Naive thymus-derived CD4-positive, alpha-beta T cell (primary cell): ENCODE data around the gene PTK6. TPM values are rescaled to one million over a fixed set of nuclear protein-coding genes. Genes with fewer than 3 reads are reported as not detected.
"Not testable (repeated sequence)": the region's sequence is repeated elsewhere in the genome, so short reads cannot be mapped to it uniquely, and the experiment has no call there.

Experiments used
- ATAC-seq: fragments of 150-1000 bp; cut with Tn5 transposase; 2 replicates; pipeline ENCODE4 v1.10.0; 2021; ENCODE audit warnings: mild to moderate bottlenecking, moderate library complexity
- CTCF ChIA-PET: fragments of 350-600 bp; sonication (Branson Sonifier 250); formaldehyde crosslinking; loops from one replicate; lab custom pipeline; 2021; ENCODE audit warnings: antibody characterized with exemption; lab: Charles Lee
- POLR2A ChIA-PET: fragments of 350-600 bp; sonication (Branson Sonifier 250); formaldehyde crosslinking; loops from one replicate; lab custom pipeline; 2021; ENCODE audit warnings: antibody characterized with exemption, inconsistent platforms; lab: Charles Lee
- DNase-seq, 9 donors: peaks; one replicate each; pipeline versions ENCODE4 v3.0.0 to v3.0.0-alpha.2; 2020 to 2022; ENCODE audit warnings: mixed read lengths in 1 of 9
- H3K27ac ChIP-seq: one replicate; pipeline ENCODE4 v1.7.0; 2013; ENCODE audit warnings: mild to moderate bottlenecking, low read depth, low read length, moderate library complexity
- H3K27me3 ChIP-seq, 2 donors: one replicate each; pipeline ENCODE4 v1.7.0; 2013; ENCODE audit warnings: low read length in 2 of 2, mild to moderate bottlenecking in 2 of 2, moderate library complexity in 2 of 2; ENCODE audit not compliant: control insufficient read depth in 2 of 2, insufficient read depth in 2 of 2
- H3K36me3 ChIP-seq, 3 experiments: 1 replicate in 2 of 3; 2 replicates in 1 of 3; pipeline ENCODE4 v1.7.0; 2013; ENCODE audit warnings: low read length in 3 of 3, mild to moderate bottlenecking in 3 of 3, moderate library complexity in 1 of 3; ENCODE audit not compliant: insufficient read depth in 3 of 3, control insufficient read depth in 2 of 3
- H3K4me1 ChIP-seq, 2 donors: one replicate each; pipeline ENCODE4 v1.7.0; 2013; ENCODE audit warnings: low read length in 2 of 2, mild to moderate bottlenecking in 2 of 2, moderate library complexity in 1 of 2; ENCODE audit not compliant: control insufficient read depth in 2 of 2, insufficient read depth in 2 of 2
- H3K4me3 ChIP-seq: 2 replicates; pipeline ENCODE4 v1.7.0; 2013; ENCODE audit warnings: mild to moderate bottlenecking, low read length
- H3K9me3 ChIP-seq, 3 experiments: 1 replicate in 2 of 3; 2 replicates in 1 of 3; pipeline ENCODE4 v1.7.0; 2013; ENCODE audit warnings: low read length in 3 of 3; ENCODE audit not compliant: control insufficient read depth in 2 of 3
- H3K27ac Mint-ChIP-seq, 9 donors: one replicate each; pipeline ENCODE4 v1.8.0; 2020 to 2022; ENCODE audit warnings: mixed read lengths in 9 of 9, mild to moderate bottlenecking in 8 of 9, moderate library complexity in 5 of 9, inconsistent platforms in 2 of 9
- H3K27me3 Mint-ChIP-seq, 5 donors: one replicate each; pipeline ENCODE4 v1.8.0; 2021 to 2022; ENCODE audit warnings: mixed read lengths in 5 of 5, mild to moderate bottlenecking in 1 of 5
- H3K36me3 Mint-ChIP-seq, 5 donors: one replicate each; pipeline ENCODE4 v1.8.0; 2020 to 2022; ENCODE audit warnings: mixed read lengths in 5 of 5, mild to moderate bottlenecking in 3 of 5, inconsistent platforms in 1 of 5
- H3K4me1 Mint-ChIP-seq, 7 donors: one replicate each; pipeline ENCODE4 v1.8.0; 2020 to 2022; ENCODE audit warnings: mixed read lengths in 7 of 7, mild to moderate bottlenecking in 3 of 7, inconsistent platforms in 1 of 7
- H3K4me3 Mint-ChIP-seq, 10 donors: one replicate each; pipeline ENCODE4 v1.8.0; 2020 to 2022; ENCODE audit warnings: mild to moderate bottlenecking in 10 of 10, mixed read lengths in 10 of 10, moderate library complexity in 6 of 10, inconsistent platforms in 2 of 10
- H3K9me3 Mint-ChIP-seq, 11 donors: one replicate each; pipeline ENCODE4 v1.8.0; 2020 to 2022; ENCODE audit warnings: mixed read lengths in 11 of 11, mild to moderate bottlenecking in 4 of 11, inconsistent platforms in 1 of 11, moderate library complexity in 1 of 11
- intact Hi-C, 2 donors: fragments of 100-400 bp; cut with micrococcal nuclease; formaldehyde crosslinking; loops; one replicate each; pipeline ENCODE4 v1.15.1; 2023
- polyA plus RNA-seq, 2 donors: library from polyadenylated mRNA; unstranded; fragments of 300-500 nt; fragmentation: Illumina TruSeq; gene quantifications; one replicate each; pipeline ENCODE4 v1.2.3, GENCODE V29; 2021
- total RNA-seq, 6 experiments: library from RNA in 5 of 6; stranded (reverse) in 5 of 6; gene quantifications; 1 replicate in 5 of 6; 2 replicates in 1 of 6; pipeline ENCODE4 v1.2.3 and lab custom pipeline; 2021 to 2026

PTK6 gene
- total and polyA plus RNA-seq, 7 experiments from 2014 or later, result 0.07 to 0.96 (median 0.40) TPM; not detected in 1

- peaks cover 0 to 2% (median 0%) of the 10 kb centered on the region in 11 donors for H3K9me3 Mint-ChIP-seq
- intact Hi-C loops, result loop anchor here in 1 of 2 donors (1.0 kb wide), 1 partner anchor 53 kb away; the partner anchor contains the start of gene GMEB2
- peak within 1 kb of the TSS in 8 of 9 donors; percentile 14 to 92 (median 54) for H3K27ac Mint-ChIP-seq
- H3K4me1 Mint-ChIP-seq, result peaks cover 2 to 14% (median 5%) of the 10 kb centered on the region in 7 donors
- CTCF ChIA-PET, result interaction anchor here (0.5 kb wide), 1 partner anchor 327 kb away, joined by 5 read pairs; no protein-coding TSS in a partner anchor
- peaks cover 0 to 22% (median 0%) of the 10 kb centered on the region in 5 donors for H3K27me3 Mint-ChIP-seq
- DNase-seq (peak in 8 of 9 donors; percentile 32 to 58 (median 44)), ATAC-seq (peak; percentile 91)
- Histone ChIP-seq H3K36me3 (peaks cover 0 to 12% (median 0%) of the 10 kb centered on the region in 3 experiments), H3K27ac (peak within 1 kb of the TSS; percentile 58), H3K27me3 (no peaks in the 10 kb centered on the region), H3K9me3 (no peaks in the 10 kb centered on the region), H3K4me1 (peaks cover 12 to 14% of the 10 kb centered on the region in 2 donors), H3K4me3 (peak within 1 kb of the TSS; percentile 53)
- POLR2A ChIA-PET, result interaction anchor here (0.9 to 2.4 kb wide), 7 partner anchors 22 to 301 kb away, joined by 3 to 7 read pairs (median 4); partner anchors contain the start of gene RTEL1
- H3K4me3 Mint-ChIP-seq, result peak within 1 kb of the TSS; percentile 67 to 89 (median 82)
- H3K36me3 Mint-ChIP-seq, result no peaks in the 10 kb centered on the region
Observed at GRCh38 chr20:63574156-63574828, 37.1 kb upstream of the PTK6 start, which contains the start of gene HELZ2. Gene HELZ2, minus strand, starts transcription at chr20:63574239. Its CDS starts 1,854 bp downstream, at chr20:63572385.

- DNase-seq, result no peak
- ATAC-seq, result peak; percentile 34
- intact Hi-C loops, result loop anchor here in 1 of 2 donors (1.0 kb wide), 1 partner anchor 54 kb away; the partner anchor contains the start of gene GMEB2
- peaks cover 4 to 20% (median 11%) of the 10 kb centered on the region in 7 donors for H3K4me1 Mint-ChIP-seq
- peaks cover 0 to 2% (median 0%) of the 10 kb centered on the region in 11 donors for H3K9me3 Mint-ChIP-seq
- Histone ChIP-seq H3K4me1 (peaks cover 18 to 20% of the 10 kb centered on the region in 2 donors), H3K9me3 (no peaks in the 10 kb centered on the region), H3K27ac (peak overlapping the region; percentile 58), H3K4me3 (peak overlapping the region; percentile 53), H3K27me3 (no peaks in the 10 kb centered on the region), H3K36me3 (peaks cover 0 to 12% (median 0%) of the 10 kb centered on the region in 3 experiments)
- POLR2A ChIA-PET, result interaction anchor here (0.9 to 2.4 kb wide), 7 partner anchors 21 to 302 kb away, joined by 3 to 7 read pairs (median 4); partner anchors contain the start of gene RTEL1
- CTCF ChIA-PET, result interaction anchor here (0.5 kb wide), 1 partner anchor 328 kb away, joined by 5 read pairs; no protein-coding TSS in a partner anchor
- H3K27me3 Mint-ChIP-seq, result peaks cover 0 to 19% (median 0%) of the 10 kb centered on the region in 5 donors
- H3K4me3 Mint-ChIP-seq, result peak overlapping the region; percentile 67 to 89 (median 82)
- H3K36me3 Mint-ChIP-seq, result no peaks in the 10 kb centered on the region
- peak overlapping the region in 8 of 9 donors; percentile 14 to 92 (median 54) for H3K27ac Mint-ChIP-seq
Observed at GRCh38 chr20:63573647-63574131, 36.5 kb upstream of the PTK6 start.

- Histone ChIP-seq H3K9me3 (no peaks in the 10 kb centered on the region), H3K36me3 (peaks cover 0 to 12% (median 0%) of the 10 kb centered on the region in 3 experiments), H3K27me3 (no peaks in the 10 kb centered on the region), H3K4me3 (peak overlapping the region; percentile 53), H3K27ac (peak overlapping the region; percentile 58), H3K4me1 (peaks cover 24 to 26% of the 10 kb centered on the region in 2 donors)
- ATAC-seq (no peak), DNase-seq (no peak)
- Mint-ChIP-seq H3K4me1 (peaks cover 5 to 26% (median 17%) of the 10 kb centered on the region in 7 donors), H3K27me3 (peaks cover 0 to 19% (median 0%) of the 10 kb centered on the region in 5 donors), H3K9me3 (peaks cover 0 to 2% (median 0%) of the 10 kb centered on the region in 11 donors), H3K4me3 (peak overlapping the region; percentile 67 to 89 (median 82)), H3K27ac (peak overlapping the region in 6 of 9 donors; percentile 14 to 92 (median 54)), H3K36me3 (no peaks in the 10 kb centered on the region)
- intact Hi-C loops, result no loop called here
- POLR2A ChIA-PET, result interaction anchor here (1.2 to 2.4 kb wide), 2 partner anchors 20 to 303 kb away, joined by 3 to 6 read pairs; no protein-coding TSS in a partner anchor
- CTCF ChIA-PET, result no interaction called here
Observed at GRCh38 chr20:63572788-63573646, 35.8 kb upstream of the PTK6 start.

GRCh38 chr20:63572071-63572787, 35.1 kb upstream of the PTK6 start:
- CTCF ChIA-PET, result no interaction called here
- intact Hi-C loops, result no loop called here
- peaks cover 32 to 33% of the 10 kb centered on the region in 2 donors for H3K4me1 ChIP-seq

GRCh38 chr20:63571087-63571478, 33.9 kb upstream of the PTK6 start:
- CTCF ChIA-PET, result interaction anchor here (0.7 kb wide), 1 partner anchor 8 kb away, joined by 6 read pairs; no protein-coding TSS in a partner anchor
- H3K4me1 ChIP-seq, result peaks cover 33 to 35% of the 10 kb centered on the region in 2 donors
- DNase-seq, H3K27ac ChIP-seq, H3K9me3 ChIP-seq, H3K36me3 Mint-ChIP-seq, intact Hi-C loops, H3K27me3 ChIP-seq, H3K9me3 Mint-ChIP-seq, ATAC-seq, H3K4me3 ChIP-seq, H3K27ac Mint-ChIP-seq, H3K4me3 Mint-ChIP-seq, H3K27me3 Mint-ChIP-seq: not testable (repeated sequence)
- H3K4me1 Mint-ChIP-seq, result peaks cover 9 to 34% (median 21%) of the 10 kb centered on the region in 7 donors
- POLR2A ChIA-PET, result interaction anchor here (0.7 kb wide), 1 partner anchor 14 kb away, joined by 3 read pairs; no protein-coding TSS in a partner anchor
- H3K36me3 ChIP-seq, result peaks cover 0 to 12% (median 0%) of the 10 kb centered on the region in 3 experiments

More at GRCh38 chr20:63572071-63572787, 35.1 kb upstream of the PTK6 start:
- no peaks in the 10 kb centered on the region for H3K9me3 ChIP-seq
- H3K4me3 ChIP-seq, result no peak overlapping the region
- H3K4me3 Mint-ChIP-seq, result peak overlapping the region in 1 of 10 donors; percentile 28
- H3K9me3 Mint-ChIP-seq, result peaks cover 0 to 2% (median 0%) of the 10 kb centered on the region in 11 donors
- no peaks in the 10 kb centered on the region for H3K27me3 ChIP-seq
- H3K36me3 Mint-ChIP-seq, result peaks cover 0 to 3% (median 0%) of the 10 kb centered on the region in 5 donors
- POLR2A ChIA-PET, result no interaction called here
- H3K27me3 Mint-ChIP-seq, result peaks cover 0 to 12% (median 0%) of the 10 kb centered on the region in 5 donors
- no peak overlapping the region for H3K27ac ChIP-seq
- peaks cover 0 to 12% (median 0%) of the 10 kb centered on the region in 3 experiments for H3K36me3 ChIP-seq
- H3K4me1 Mint-ChIP-seq, result peaks cover 13 to 34% (median 25%) of the 10 kb centered on the region in 7 donors
- H3K27ac Mint-ChIP-seq, result no peak overlapping the region
- DNase-seq (no peak), ATAC-seq (no peak)
